ENCODE data around the gene RNF152.

DNA sequence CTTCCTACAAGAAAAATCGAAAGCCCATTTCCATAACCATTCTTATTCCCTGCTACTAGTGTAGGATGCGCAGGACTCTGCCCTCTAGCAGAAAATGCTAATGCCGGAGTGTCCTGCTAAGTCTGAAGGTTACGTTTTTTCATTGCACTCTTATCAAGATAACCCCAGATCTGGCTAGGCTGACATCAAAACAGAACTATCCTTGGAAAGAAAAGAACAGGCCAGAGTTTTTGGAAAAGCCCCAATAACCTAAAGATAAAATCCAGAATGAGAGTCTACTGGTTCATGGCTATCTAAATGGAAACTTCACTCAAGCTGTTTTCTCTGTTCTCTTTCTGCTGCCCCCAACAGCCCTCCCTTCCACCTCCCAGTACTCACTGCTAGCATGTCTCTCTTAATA is 913 bp downstream of the RNF152 start:
- TF ChIP-seq GATA2 (IDR thresholded peaks at IDR 0.05; ENCODE audit: low read depth, low read length): peak; percentile 57
- no peak for TF ChIP-seq GATA3 (IDR thresholded peaks at IDR 0.05; ENCODE audit: low read depth, low read length)

All from SH-SY5Y (cell line).